H1 (cell line): ENCODE data around the gene RFPL1. TPM values are rescaled to one million over a fixed set of nuclear protein-coding genes. Genes with fewer than 3 reads are reported as not detected.

ENCODE experiments used
- BRCA1 ChIP-seq: IDR thresholded peaks from 2 replicates; pipeline ENCODE4 v1.6.1; 2012; ENCODE audit warnings: low read depth, low read length, improper control_type of control experiment
- EP300 ChIP-seq, 2 experiments: IDR thresholded peaks; 1 replicate in 1 of 2; 2 replicates in 1 of 2; pipeline ENCODE4 v1.6.1; 2011 to 2012; ENCODE audit warnings: low read depth in 2 of 2, low read length in 2 of 2, mild to moderate bottlenecking in 2 of 2, borderline replicate concordance in 1 of 2, inconsistent platforms in 1 of 2, moderate library complexity in 1 of 2
- EZH2 ChIP-seq: fragments of 200-600 bp; sonication (generic); IDR thresholded peaks from 2 replicates; pipeline ENCODE4 v1.7.1; 2012; ENCODE audit warnings: low read depth, mild to moderate bottlenecking, moderate library complexity, low read length, inconsistent platforms; ENCODE audit not compliant: severe bottlenecking
- RXRA ChIP-seq: IDR thresholded peaks from 2 replicates; pipeline ENCODE4 v1.6.1; 2011; ENCODE audit warnings: low read depth, mild to moderate bottlenecking, low read length, moderate library complexity; ENCODE audit not compliant: insufficient read depth
- SIRT6 ChIP-seq: IDR thresholded peaks from one replicate; pipeline ENCODE4 v1.7.1; 2012; ENCODE audit warnings: low read length, inconsistent platforms
- polyA plus RNA-seq, 7 experiments: library from polyadenylated mRNA; depleted of rRNA in 3 of 7; stranded (reverse) in 5 of 7; unstranded in 2 of 7; fragments of >200 nt in 5 of 7; fragments of 200-250 nt in 2 of 7; gene quantifications; 1 replicate in 5 of 7; 2 replicates in 1 of 7; 4 replicates in 1 of 7; pipeline versions ENCODE4 v1.2.1 to v1.2.3, GENCODE V29; 2011 to 2013; ENCODE audit warnings: missing spikeins in 2 of 7, mixed read lengths in 2 of 7
- total RNA-seq: library from RNA; stranded (reverse); fragmentation: NEBNext Ultra II Directional; extraction: Animal tissue kit (Norgen Biotek cat#: 25700); gene quantifications from 2 replicates; pipeline ENCODE4 v1.2.1, GENCODE V29; 2021

Gene RFPL1
- total and polyA plus RNA-seq, 2 of the 8 experiments (the other 6 are each of a cell fraction or from before 2014, with no cell fraction given), result not detected

- no peak for TF ChIP-seq BRCA1
- no peak for TF ChIP-seq EZH2
- TF ChIP-seq RXRA, result peak; percentile 86; the same call in 1 of the 2 replicates
- TF ChIP-seq EP300 (IDR thresholded peaks at IDR 0.05; ENCODE audit: borderline replicate concordance in 1 of 2, low read depth in 2 of 2, low read length in 2 of 2), result peak in 1 of 2 experiments; percentile 54; a peak in 2 of 3 replicates
- no peak for TF ChIP-seq SIRT6
Measured at GRCh38 chr22:29481265-29482000, 43.0 kb downstream of the RFPL1 start (continued).
